GM11168 (cell line): ENCODE results near the gene PELI1.
"Not testable (repeated sequence)": the region's sequence is repeated elsewhere in the genome, so short reads cannot be mapped to it uniquely, and the experiment has no call there.

Experiments
- in situ Hi-C: fragments of 300-500 bp; cut with MboI; formaldehyde crosslinking; loops from one replicate; pipeline ENCODE4 v1.12.0; 2022; ENCODE audit warnings: low sequenced_read_pairs; ENCODE audit not compliant: unreplicated experiment

PELI1 gene

DNA sequence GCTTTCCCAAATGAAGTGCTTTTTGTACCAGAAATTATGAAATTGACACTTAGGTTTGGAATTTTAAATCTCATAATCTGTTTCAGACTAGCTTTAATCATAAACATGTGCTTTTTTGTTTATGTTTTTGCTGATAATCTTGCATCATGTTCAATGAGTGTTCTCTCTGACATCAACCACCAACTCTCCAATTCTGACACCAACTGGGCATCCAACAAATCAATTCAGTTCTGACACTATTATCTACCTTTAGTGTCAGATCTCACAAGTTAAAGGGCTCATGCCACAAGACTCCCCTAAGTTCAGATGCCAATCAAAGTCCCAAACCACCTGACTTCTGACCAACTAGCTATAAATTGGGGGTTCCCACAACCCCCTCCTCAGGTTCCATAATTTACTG is 19.6 kb downstream of the PELI1 start:
- in situ Hi-C loops = no loop called here

- in situ Hi-C loops = no loop called here
Observed at GRCh38 chr2:64124168-64124567, 20.1 kb downstream of the PELI1 start.

DNA sequence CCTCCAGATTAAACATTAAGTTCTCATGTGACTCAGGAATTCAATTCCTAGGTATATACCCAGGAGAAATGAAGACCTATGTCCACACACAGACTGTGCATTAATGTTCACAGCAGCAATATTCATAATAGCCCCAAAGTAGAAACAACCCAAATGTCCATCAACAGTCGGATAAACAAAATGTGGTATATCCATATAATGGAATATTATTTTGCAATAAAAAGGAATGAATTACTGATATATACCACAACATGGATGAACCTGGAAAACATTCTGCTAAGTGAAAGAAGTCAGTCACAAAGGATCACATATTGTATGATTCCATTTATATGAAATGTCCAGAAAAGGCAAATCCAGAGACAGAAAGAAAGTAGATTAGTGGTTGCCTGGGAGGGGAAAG is 20.5 kb downstream of the PELI1 start:
- in situ Hi-C loops = no loop called here

DNA sequence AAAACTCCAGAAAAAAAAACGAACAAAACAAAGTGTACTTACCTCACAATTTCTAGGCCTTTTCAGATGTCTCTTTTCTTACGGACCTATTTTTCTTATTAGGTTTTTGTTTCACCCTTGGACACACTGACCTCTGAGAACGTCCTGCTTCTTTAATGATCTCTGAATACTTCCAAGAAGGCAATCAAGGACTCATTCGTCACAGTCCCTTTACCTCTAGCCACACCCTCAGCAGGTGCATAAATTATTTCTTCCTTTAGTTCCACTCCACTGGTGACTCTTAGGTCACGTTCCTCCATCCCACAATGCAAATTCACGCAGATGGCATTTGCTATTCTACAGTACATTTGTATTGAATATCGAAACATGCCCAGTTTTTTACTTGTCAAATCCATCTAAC is 21.9 kb downstream of the PELI1 start:
- in situ Hi-C loops = no loop called here

DNA sequence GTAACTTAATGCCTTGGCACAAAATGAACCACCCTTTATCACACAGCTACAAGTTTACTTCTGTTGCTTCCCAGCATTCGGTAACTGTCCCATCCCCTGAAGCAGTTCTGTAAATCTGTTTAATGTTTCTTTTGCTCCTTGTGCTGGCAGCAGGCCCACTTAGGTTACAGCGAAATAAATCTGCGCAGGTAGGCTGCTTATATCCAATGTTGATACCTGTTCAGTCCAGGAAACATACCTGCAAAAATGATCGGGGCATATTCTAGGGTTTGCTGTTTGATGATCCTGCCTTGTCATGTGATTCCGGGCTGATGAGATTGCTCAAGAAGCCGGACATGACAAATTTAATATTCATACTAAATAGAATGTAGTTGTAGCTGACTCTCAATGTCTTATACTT is 23.3 kb downstream of the PELI1 start:
- in situ Hi-C loops = no loop called here

DNA sequence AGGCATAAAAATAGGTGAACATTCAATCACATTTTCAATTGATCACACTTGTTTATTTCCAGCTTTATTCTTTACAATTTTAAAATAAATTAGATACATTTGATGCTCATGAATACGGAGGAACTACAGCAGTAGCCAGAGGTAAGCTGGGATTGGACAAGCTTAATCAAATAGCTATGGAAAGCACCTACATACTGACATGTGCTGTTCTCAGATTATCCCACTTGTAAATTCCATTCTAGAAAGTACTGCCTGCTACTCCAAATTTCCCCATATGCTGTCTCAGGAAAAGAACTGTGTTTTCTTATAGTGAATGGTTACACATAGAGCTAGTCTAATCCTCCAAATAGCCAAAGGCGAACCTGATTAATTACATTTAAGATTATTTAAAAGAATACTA is 24.2 kb downstream of the PELI1 start:
- in situ Hi-C loops = no loop called here

DNA sequence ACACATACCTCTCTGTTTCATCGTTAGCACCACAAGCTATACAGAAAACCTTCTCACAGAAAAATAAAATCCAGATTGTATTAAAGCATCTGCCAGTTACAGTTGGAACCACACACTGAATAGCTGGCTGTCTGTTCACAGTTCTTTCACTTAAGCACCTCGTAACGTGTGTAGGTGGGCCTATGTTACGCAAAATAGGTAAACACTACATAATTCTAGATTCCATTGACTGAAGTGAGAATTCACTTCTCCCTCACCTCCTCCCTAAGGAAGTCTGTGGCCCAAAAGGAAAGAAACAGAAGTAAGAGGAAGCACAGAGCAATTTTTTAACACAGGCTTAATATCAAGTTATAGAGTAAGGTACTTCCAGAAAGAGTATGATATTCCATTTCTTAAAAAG is 24.9 kb downstream of the PELI1 start:
- in situ Hi-C loops = no loop called here

DNA sequence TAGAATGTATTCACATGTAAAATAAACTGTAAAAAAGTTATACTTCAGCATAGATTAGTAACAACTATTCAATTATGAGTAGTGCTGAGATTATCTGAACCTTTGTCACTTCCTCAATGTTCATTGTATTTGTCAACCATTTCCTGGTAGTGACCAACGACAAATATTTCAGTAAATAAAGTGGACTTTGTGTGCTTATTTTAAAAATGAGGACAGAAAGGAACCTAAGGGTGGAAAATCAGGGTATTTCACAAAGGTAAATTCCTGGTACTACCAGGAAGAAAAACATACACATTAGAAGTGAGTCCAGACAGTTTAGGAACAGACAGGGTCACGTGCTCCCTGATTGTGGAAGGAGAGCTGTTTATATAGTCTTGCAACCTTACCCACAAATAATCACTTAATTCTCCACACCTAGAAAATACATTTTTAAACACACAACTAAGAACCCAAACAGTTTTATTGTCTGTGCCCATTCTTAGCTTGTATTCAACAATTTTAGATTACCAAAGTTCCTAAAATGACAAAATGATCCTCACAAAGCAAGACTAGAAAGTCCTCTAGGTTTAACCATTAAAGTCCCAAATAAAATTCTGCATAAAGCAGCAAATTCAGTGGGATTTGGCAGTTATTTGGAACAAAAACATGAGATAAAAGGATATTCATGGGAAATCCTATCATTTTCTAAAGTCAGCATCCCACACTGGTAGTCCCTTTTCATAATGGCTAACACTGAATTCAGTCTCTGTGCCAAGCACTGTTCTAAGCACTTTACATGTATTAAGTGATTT is 28.2 kb downstream of the PELI1 start:
- in situ Hi-C loops = no loop called here

GRCh38 chr2:64114912-64115277 is 29.3 kb downstream of the PELI1 start:
- in situ Hi-C loops = no loop called here

DNA sequence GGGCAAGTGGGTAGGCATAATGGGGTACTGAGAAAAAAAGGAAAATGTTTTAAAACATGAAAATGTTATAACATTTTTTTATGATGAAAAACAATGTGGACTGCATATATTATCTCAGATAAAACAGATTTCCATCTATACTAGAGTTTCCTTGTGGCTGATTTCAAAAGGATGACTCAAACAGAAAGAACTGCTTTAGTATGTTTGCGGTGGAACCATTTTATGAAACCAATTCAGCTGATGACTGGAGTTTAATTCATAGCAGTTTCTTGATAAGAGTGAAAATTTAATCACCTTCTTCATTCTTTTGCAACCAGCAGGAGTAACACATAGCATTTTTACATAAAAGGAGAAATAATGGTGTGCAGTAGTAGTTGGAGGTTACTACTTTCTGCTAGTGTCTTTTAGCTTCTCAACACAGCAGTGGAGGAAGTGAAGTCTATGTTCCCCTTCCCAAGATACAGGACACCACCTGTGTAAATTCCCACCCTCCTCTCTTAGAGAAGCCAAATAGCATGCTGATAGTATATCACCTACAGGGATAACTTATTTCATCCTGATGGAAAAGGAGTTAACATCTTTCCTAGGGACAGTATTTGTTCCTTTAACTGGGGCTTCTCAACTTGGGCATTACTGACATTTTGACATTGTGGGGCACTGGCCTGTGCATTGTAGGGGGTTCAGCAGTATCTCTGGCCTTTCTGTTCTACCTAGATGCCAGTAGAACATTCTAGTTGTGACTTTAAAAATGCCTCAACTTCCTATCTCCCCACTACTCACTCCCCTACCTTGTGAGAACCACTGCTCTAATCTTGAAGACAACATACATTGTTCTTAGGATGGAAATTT is 29.9 kb downstream of the PELI1 start:
- in situ Hi-C loops = no loop called here

DNA sequence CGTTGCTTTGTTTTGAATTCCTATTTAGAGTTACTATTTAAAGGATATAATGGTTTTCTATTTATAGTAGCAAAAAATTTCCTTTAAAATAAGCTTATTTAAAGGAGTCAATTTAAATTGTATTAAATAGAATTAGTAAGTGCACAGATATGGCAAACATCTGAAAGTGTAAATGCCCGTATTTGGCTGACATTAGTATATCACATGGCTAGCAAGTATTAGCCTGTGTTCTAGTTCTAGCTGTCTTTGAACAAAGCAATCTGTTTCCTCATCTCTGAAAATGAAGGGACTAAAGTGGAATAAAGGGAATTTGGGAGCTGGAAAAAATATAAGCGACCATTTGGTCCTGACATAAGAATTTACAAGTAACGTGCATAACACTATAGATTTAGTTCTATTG is 32.2 kb downstream of the PELI1 start:
- in situ Hi-C loops = no loop called here

- in situ Hi-C loops = no loop called here
Observed at GRCh38 chr2:64111426-64111825, 32.8 kb downstream of the PELI1 start.

GRCh38 chr2:64108666-64109241 is 35.5 kb downstream of the PELI1 start:
- in situ Hi-C loops = no loop called here

DNA sequence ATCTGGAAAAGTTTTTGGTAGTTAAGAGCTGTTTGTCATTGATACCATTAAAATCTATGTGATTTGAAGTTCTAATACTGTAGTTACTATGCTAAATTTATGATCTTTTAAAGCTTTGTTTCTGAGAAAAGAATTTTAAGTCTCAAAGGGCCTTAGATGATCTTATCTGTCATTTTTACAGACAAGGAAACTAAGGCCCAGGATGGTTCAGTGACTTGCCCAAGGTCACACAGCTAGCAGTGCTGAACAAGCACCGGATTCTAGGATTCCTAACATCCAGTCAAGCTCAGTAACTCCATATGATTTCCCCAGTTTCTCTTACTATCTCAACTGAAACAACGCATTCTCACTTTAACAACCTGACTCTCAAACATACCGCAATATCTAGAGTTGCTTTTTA is 37.7 kb downstream of the PELI1 start:
- in situ Hi-C loops = no loop called here

DNA sequence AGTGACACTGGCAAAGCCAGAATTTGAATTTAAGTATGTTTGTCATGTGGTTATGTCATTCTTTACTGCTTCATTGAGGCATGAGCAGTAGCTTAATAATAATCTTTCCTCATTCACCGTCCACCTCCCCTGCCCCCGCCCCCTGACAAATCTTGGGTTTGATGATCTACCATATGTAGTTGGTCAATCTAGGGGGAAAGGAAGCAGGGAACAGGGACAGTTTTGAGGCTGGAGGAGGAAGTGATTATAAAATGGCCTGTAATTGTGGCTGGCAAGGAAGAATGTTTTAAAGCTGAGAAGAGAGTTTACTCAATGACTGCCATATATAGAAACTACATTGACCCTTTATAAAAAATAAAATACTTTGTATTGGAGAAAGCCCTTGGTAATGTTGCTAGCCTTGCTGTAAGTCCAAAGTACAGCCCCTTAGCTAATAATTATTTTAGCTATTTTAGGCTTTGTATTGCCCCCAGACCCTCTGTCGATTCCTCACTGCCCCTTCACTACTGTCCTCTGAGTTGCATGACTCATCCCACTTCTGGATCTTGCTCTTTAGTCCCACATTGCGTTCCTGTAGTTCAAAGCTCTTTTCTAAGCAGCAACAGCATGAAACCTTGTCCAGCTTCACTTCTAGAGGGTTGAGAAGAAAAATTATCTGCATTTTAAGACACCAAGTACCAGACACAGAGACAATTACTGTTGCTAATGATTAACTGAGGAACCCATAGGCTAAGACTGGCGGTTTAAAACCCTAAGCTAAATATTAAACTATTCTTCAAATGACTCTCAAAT is 38.4 kb downstream of the PELI1 start:
- in situ Hi-C loops = no loop called here

- in situ Hi-C loops = no loop called here
Observed at GRCh38 chr2:64104933-64105332, 39.3 kb downstream of the PELI1 start.

DNA sequence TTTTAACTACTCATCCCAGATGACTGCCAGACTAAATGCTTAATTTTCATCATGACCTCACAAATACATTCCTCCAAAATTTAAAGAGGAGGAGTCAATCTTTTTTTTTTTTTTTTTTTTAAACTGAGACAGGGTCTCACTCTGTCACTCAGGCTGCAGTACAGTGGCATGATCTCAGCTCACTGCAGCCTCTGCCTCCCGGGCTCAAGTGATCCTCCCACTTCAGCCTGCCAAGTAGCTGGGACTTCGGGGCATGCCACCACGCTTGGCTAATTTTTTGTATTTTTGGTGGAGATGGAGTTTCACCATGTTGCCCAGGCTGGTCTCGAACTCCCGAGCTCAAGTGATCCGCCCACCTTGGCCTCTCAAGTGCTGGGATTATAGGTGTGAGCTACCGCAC is 41.5 kb downstream of the PELI1 start:
- in situ Hi-C loops = not testable (repeated sequence)

- in situ Hi-C loops = no loop called here
Observed at GRCh38 chr2:64101141-64101591, 43.1 kb downstream of the PELI1 start.

GRCh38 chr2:64100584-64100983 is 43.6 kb downstream of the PELI1 start:
- in situ Hi-C loops = not testable (repeated sequence)

DNA sequence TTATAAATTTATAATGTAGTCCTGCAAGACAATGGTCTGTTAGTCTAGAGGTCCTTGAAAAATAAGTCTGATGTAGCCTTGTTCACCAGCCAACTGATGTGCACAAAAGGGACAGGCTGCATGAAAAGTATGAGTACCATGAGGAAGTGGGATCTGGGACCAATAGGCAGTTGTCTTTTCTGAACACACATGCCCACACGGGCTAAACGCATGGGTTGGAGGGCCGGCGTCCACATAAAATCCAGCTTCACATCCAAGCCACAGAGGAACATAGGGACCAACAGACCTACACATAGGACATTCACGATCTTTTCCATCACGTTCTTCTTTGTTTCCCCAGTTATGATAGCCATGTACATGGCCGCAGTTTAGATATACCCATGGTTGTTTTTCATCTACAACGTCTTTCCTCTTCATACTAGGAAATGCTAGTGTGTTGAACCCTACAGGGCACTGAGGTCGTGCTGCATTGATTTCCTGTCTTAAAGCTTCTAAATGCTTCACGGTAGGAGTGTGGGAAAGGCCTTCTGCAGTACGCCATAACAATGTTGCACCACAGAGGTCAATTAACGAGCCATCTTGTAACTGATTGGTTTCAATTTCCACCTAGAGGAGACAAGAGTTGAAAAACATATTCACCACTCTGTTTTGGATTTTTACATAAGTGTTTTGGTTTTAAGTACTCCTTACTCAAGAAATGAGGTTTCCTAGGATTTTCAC is 49.4 kb downstream of the PELI1 start:
- in situ Hi-C loops = no loop called here
